GM10248 (cell line): Measurements from ENCODE around the gene TNIK.

ENCODE experiments used
- CTCF ChIA-PET: fragments of 300-600 bp; sonication (Branson Sonifier 250); formaldehyde crosslinking; extraction: SDS; loops from one replicate; lab custom pipeline; 2021; ENCODE audit warnings: antibody characterized with exemption; lab: Yijun Ruan, JAX
- POLR2A ChIA-PET: fragments of 350-650 bp; sonication (Branson Sonifier 250); formaldehyde crosslinking; extraction: SDS; loops from one replicate; lab custom pipeline; 2020; ENCODE audit warnings: antibody characterized with exemption; lab: Yijun Ruan, JAX
- DNase-seq: peaks from one replicate; pipeline ENCODE4 v3.0.0; 2012; ENCODE audit errors: extremely low spot score
- TF ChIP-seq, protein P1 (sequence below): IDR thresholded peaks from 2 replicates; pipeline ENCODE4 v1.5.1; 2012; ENCODE audit warnings: mild to moderate bottlenecking, low read depth; ENCODE audit errors: extremely low read depth, missing control alignments, control extremely low read depth

Gene TNIK

DNA sequence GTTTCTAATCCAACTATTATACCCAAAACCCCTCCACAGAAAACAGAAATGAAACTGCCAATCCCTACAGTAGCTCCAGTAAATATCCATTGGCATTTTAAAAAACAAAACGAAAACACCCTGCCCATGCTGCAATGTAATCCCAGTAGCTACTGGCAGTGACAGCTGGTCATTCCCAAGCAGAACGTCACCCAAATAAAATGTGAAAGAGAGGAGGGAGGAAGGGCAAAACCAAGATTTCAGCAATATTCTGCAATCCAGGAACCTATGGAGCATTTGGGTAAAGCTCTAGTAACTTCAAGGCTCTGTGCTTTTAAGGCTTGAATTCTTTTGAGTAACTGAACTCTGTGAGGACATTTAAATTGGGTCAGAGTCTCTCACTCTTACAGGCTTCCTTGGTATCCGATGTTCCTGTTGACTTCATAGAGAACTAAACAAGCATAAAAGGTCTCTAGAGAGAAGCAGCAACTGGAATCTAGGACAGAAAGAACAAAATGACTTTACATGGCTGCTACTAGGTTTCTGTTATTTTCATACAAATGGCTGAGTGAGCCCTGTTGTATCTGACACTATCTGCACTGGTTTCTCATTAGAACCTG lies 136.2 kb downstream of the TNIK start:
- no peak for DNase-seq
- CTCF ChIA-PET = interaction anchor here (0.7 to 2.3 kb wide), 9 partner anchors 9 to 138 kb away, joined by 3 to 10 read pairs (median 3); no protein-coding TSS in a partner anchor
- TF ChIP-seq, protein P1, sequence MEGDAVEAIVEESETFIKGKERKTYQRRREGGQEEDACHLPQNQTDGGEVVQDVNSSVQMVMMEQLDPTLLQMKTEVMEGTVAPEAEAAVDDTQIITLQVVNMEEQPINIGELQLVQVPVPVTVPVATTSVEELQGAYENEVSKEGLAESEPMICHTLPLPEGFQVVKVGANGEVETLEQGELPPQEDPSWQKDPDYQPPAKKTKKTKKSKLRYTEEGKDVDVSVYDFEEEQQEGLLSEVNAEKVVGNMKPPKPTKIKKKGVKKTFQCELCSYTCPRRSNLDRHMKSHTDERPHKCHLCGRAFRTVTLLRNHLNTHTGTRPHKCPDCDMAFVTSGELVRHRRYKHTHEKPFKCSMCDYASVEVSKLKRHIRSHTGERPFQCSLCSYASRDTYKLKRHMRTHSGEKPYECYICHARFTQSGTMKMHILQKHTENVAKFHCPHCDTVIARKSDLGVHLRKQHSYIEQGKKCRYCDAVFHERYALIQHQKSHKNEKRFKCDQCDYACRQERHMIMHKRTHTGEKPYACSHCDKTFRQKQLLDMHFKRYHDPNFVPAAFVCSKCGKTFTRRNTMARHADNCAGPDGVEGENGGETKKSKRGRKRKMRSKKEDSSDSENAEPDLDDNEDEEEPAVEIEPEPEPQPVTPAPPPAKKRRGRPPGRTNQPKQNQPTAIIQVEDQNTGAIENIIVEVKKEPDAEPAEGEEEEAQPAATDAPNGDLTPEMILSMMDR = no peak
- POLR2A ChIA-PET = no interaction called here

DNA sequence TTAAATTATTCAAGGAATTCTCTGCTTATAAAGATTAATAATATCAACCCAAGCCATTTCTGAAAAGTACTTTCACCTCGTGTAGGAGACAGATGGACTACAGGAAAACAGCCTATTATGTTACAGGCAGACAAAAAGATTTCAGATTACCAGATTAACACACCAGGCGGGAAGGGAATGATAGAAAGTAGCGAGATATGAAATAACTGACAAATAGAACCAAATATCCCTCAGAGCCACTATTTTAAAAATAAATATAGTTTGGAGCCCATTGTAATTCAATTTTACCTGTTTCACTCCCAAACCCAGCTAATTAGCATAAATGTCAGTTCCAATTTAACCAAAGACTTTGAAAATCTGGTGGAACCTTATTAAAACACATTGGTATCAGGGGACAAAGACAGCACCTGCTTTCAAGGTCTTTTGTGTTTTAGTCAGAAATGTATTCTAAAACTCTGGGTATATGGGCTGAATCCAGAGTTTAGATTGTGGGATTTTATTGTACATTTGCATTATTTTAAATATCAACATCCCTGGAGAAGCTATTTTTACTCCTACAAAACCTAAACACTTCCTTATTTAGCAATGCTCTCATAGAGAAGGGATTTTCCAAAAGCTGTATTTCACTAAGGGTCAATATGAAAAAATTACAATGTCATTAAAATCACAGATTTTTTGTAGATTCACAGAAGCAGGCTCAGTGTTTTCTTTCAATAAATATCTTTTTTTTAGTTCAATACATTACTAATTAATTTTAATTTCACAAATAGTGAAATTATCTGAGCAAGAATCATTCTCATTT lies 138.4 kb downstream of the TNIK start:
- CTCF ChIA-PET = interaction anchor here (1.2 kb wide), 2 partner anchors 9 to 11 kb away, joined by 3 to 4 read pairs; no protein-coding TSS in a partner anchor
- POLR2A ChIA-PET = no interaction called here
- DNase-seq = no peak
- TF ChIP-seq, protein P1 = no peak

GRCh38 chr3:171320750-171321558 lies 139.3 kb downstream of the TNIK start:
- POLR2A ChIA-PET = interaction anchor here (0.6 kb wide), 1 partner anchor 26 kb away, joined by 7 read pairs; no protein-coding TSS in a partner anchor
- CTCF ChIA-PET = interaction anchor here (1.0 to 1.2 kb wide), 2 partner anchors 10 to 107 kb away, joined by 3 to 4 read pairs; no protein-coding TSS in a partner anchor
- TF ChIP-seq, protein P1 = no peak
- DNase-seq = no peak

DNA sequence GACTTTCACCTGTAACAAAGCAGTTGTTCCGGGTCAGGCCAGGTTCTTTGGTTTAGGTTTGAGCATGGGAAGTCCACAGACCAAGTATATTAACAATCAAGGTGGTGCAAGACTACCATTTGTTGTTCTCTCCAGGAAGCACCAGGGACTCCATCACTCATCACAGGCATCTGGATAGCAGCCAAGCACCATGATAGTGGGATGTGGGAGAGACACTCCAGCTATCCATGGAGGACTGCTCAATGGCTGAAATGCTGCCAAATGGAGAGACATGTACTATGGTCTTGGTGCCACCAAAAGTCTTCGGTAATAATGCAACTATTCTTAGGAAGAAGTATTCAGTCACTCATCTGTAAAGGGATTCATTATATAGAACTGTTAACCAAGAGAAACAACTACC lies 143.0 kb downstream of the TNIK start:
- TF ChIP-seq, protein P1 = no peak
- CTCF ChIA-PET = interaction anchor here (1.0 to 1.4 kb wide), 3 partner anchors 17 to 56 kb away, joined by 3 to 5 read pairs (median 3); no protein-coding TSS in a partner anchor
- POLR2A ChIA-PET = no interaction called here
- DNase-seq = no peak

- TF ChIP-seq, protein P1 = no peak
- POLR2A ChIA-PET = no interaction called here
- CTCF ChIA-PET = interaction anchor here (0.9 to 3.1 kb wide), 4 partner anchors 9 to 22 kb away, joined by 3 to 10 read pairs (median 5); no protein-coding TSS in a partner anchor
- no peak for DNase-seq
Measured at GRCh38 chr3:171315919-171316318, 144.3 kb downstream of the TNIK start.

DNA sequence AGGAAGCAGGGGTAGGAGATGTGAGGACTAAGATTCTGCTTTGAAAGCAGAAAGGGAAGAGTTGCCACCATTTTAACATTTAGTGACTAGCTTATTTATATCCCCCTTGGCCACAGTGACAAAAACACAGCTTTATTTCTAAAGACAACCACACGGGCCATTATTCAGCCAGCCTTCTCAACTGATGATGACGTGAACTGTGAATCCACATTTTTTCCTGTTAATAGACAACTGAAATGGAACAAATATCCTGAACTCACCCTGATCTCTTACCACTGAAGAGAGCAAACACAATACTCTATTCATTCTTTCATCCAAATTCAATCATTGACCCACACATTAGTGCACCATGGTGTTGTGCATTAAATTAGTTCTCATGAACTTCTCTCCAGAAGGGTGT lies 145.1 kb downstream of the TNIK start:
- no peak for DNase-seq
- TF ChIP-seq, protein P1 = no peak
- ChIA-PET CTCF (interaction anchor here (1.7 to 3.1 kb wide), 2 partner anchors 9 to 21 kb away, joined by 7 to 10 read pairs; no protein-coding TSS in a partner anchor), POLR2A (no interaction called here)
